SU-DHL-6 (cell line): ENCODE data around the gene PROCR.

Experiments used
- H2AFZ ChIP-seq: fragments of 200-600 bp; sonication (generic); 2 replicates; pipeline ENCODE4 v1.6.1; 2014; ENCODE audit warnings: low read depth, mild to moderate bottlenecking, moderate library complexity, mixed read lengths, antibody characterized with exemption, low read length; ENCODE audit not compliant: severe bottlenecking
- H3F3A ChIP-seq: fragments of 200-600 bp; shearing (Covaris generic); 2 replicates; pipeline ENCODE4 v1.6.0; 2016; ENCODE audit warnings: antibody characterized with exemption, mild to moderate bottlenecking; ENCODE audit not compliant: insufficient read depth
- H3K27ac ChIP-seq: fragments of 200-600 bp; sonication (generic); 2 replicates; pipeline ENCODE4 v1.5.1; 2016; ENCODE audit warnings: low read depth, mild to moderate bottlenecking, low read length, moderate library complexity, mixed read lengths
- H3K27me3 ChIP-seq: fragments of 200-600 bp; sonication (generic), shearing (Covaris generic); 2 replicates; pipeline ENCODE4 v1.6.0; 2014; ENCODE audit warnings: mild to moderate bottlenecking, low read length
- H3K36me3 ChIP-seq: fragments of 200-600 bp; sonication (generic); 2 replicates; pipeline ENCODE4 v1.6.1; 2014; ENCODE audit warnings: mild to moderate bottlenecking, low read length, mixed read lengths
- H3K4me2 ChIP-seq: fragments of 300-600, 200-600 bp; shearing (Covaris generic), sonication (generic); 2 replicates; pipeline ENCODE4 v1.6.0; 2014; ENCODE audit warnings: low read length, low read depth, mild to moderate bottlenecking; ENCODE audit not compliant: poor library complexity, severe bottlenecking
- H3K4me3 ChIP-seq: fragments of 200-600 bp; sonication (generic); 2 replicates; pipeline ENCODE4 v1.5.1; 2014; ENCODE audit warnings: antibody characterized with exemption, low read length, mild to moderate bottlenecking, mixed read lengths; ENCODE audit not compliant: insufficient read depth, poor library complexity, severe bottlenecking
- H3K79me2 ChIP-seq: fragments of 200-600 bp; sonication (generic); 2 replicates; pipeline ENCODE4 v1.6.1; 2014; ENCODE audit warnings: mild to moderate bottlenecking, low read length, moderate library complexity; ENCODE audit not compliant: insufficient read depth
- H3K9ac ChIP-seq: fragments of 200-600 bp; sonication (generic); 2 replicates; pipeline ENCODE4 v1.7.0; 2014; ENCODE audit warnings: mild to moderate bottlenecking, low read length
- H3K9me2 ChIP-seq: fragments of 200-600 bp; sonication (generic); replicated peaks from 2 replicates; pipeline ENCODE4 v1.6.1; 2014; ENCODE audit warnings: low read length; ENCODE audit not compliant: insufficient read depth
- H3K9me3 ChIP-seq: fragments of 200-600 bp; sonication (generic); 2 replicates; pipeline ENCODE4 v1.6.1; 2014; ENCODE audit warnings: low read length, mixed read lengths; ENCODE audit not compliant: insufficient read depth
- H4K20me1 ChIP-seq: fragments of 200-600 bp; sonication (generic); 2 replicates; pipeline ENCODE4 v1.6.1; 2014; ENCODE audit warnings: low read depth, mild to moderate bottlenecking, antibody characterized with exemption, low read length, moderate library complexity, mixed read lengths
- EZH2phosphoT487 ChIP-seq: fragments of 200-600 bp; sonication (generic), shearing (Covaris generic); conservative IDR thresholded peaks from 2 replicates; pipeline ENCODE4 v1.6.1; 2018; ENCODE audit warnings: mild to moderate bottlenecking, antibody characterized with exemption, low read length, moderate library complexity, mixed read lengths
- TF ChIP-seq, protein P1 (sequence below): fragments of 200-600 bp; sonication (generic); IDR thresholded peaks from one replicate; pipeline ENCODE4 v1.5.1; 2017; ENCODE audit warnings: antibody characterized with exemption, mild to moderate bottlenecking, low read length, moderate library complexity; ENCODE audit not compliant: insufficient read depth, poor library complexity, severe bottlenecking

Gene PROCR

DNA sequence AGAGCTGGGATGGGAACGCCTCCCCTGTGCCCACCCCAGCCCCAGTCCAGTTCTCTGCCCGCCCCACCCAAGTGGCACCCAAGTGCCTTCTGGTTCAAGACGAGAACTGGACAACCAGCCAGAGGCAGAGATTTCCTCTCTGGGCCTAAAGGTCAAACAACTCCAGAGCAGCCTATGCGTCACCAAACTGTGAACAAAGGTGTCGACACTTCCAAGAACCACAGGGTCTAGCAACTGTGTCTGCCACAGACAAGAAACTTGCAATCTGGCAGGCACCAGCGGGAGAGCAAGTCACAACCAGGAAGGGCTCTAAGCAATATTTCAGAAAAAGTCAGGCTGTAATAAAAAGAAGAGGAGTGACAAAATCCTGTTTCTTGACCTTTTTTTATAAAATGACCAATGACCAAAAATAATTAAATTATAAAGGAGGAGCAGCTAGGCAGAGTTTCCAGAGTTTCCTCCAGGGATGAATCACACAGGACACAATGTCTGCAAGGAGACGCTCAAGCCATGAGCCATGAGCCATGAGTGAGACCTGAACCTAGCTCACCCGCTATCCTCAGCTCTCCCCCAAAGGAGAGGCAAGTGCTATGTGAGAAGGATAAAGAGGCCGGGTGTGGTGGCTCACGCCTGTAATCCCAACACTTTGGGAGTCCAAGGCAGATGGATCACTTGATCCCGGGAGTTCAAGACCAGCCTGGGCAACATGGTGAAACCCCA lies 35.8 kb upstream of the PROCR start:
- peaks cover under 1% of the 10 kb centered on the region; the same call in 1 of the 2 replicates for H3K36me3 ChIP-seq
- no peaks in the 10 kb centered on the region for H3K79me2 ChIP-seq
- no peak overlapping the region for H3K4me3 ChIP-seq

DNA sequence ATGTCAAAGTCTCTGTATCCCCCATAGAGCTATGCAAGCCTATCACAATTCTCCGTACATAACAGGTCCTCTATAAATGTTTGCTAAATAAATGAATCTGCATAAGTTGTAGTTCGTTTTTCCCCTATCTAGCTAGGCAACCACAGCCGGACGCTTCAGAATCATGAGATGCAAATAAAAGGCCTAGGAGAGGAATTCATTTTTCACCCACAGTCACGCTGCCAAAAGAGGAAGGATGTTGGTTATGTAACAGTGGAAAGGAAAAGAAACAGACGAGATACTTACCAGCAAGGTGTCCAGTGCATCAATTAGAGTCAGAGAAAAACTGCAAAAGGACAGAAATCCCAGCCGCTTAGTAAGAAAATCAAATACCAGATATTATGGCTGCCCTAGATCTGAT lies 27.2 kb upstream of the PROCR start:
- Histone ChIP-seq H3K9me3 (no peaks in the 10 kb centered on the region), H3K4me3 (no peak overlapping the region), H3F3A (peaks cover 10% of the 10 kb centered on the region), H3K27me3 (no peaks in the 10 kb centered on the region), H3K9me2 (no peaks in the 10 kb centered on the region), H2AFZ (no peak overlapping the region), H3K4me2 (peak overlapping the region; percentile 21), H3K9ac (no peak overlapping the region), H3K36me3 (peaks cover 6% of the 10 kb centered on the region; the same call in 1 of the 2 replicates), H3K27ac (no peak overlapping the region), H4K20me1 (no peaks in the 10 kb centered on the region), H3K79me2 (peaks cover 7% of the 10 kb centered on the region; the same call in 1 of the 2 replicates)
- TF ChIP-seq, protein P1, sequence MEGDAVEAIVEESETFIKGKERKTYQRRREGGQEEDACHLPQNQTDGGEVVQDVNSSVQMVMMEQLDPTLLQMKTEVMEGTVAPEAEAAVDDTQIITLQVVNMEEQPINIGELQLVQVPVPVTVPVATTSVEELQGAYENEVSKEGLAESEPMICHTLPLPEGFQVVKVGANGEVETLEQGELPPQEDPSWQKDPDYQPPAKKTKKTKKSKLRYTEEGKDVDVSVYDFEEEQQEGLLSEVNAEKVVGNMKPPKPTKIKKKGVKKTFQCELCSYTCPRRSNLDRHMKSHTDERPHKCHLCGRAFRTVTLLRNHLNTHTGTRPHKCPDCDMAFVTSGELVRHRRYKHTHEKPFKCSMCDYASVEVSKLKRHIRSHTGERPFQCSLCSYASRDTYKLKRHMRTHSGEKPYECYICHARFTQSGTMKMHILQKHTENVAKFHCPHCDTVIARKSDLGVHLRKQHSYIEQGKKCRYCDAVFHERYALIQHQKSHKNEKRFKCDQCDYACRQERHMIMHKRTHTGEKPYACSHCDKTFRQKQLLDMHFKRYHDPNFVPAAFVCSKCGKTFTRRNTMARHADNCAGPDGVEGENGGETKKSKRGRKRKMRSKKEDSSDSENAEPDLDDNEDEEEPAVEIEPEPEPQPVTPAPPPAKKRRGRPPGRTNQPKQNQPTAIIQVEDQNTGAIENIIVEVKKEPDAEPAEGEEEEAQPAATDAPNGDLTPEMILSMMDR, result no peak
- no peak for TF ChIP-seq EZH2phosphoT487

More for the DNA sequence above, 35.8 kb upstream of the PROCR start:
- Histone ChIP-seq H3K27me3 (no peaks in the 10 kb centered on the region), H2AFZ (no peak overlapping the region), H3F3A (no peaks in the 10 kb centered on the region), H3K9me3 (no peaks in the 10 kb centered on the region), H3K4me2 (no peak overlapping the region), H3K9ac (no peak overlapping the region), H4K20me1 (no peaks in the 10 kb centered on the region), H3K9me2 (no peaks in the 10 kb centered on the region), H3K27ac (no peak overlapping the region)
- no peak for TF ChIP-seq EZH2phosphoT487
- TF ChIP-seq, protein P1, result no peak

DNA sequence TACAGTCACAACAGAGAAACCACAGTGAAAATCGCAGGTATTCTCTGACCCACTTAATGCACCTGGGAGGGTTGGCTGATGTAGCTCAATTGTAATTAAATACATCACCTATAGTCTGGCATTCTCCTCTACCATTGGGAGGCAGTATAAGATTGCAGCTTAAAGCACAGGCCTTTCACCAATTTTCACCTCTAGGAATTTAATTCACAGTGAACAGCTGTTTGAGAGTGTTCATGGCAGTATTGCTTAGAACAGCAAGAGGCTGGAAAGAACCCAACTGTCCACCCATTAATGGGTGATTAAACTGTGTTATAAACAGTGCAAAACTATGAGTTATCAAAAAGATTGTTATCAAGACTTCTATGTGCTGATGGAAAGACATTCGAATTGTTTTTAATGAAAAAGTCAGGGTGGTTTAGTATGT lies 26.7 kb upstream of the PROCR start:
- Histone ChIP-seq H3K27ac (no peak overlapping the region; the same call in 1 of the 2 replicates), H3K9ac (no peak overlapping the region)

More for the DNA sequence above, 26.7 kb upstream of the PROCR start:
- Histone ChIP-seq H3F3A (peaks cover 10% of the 10 kb centered on the region), H3K9me3 (no peaks in the 10 kb centered on the region), H4K20me1 (no peaks in the 10 kb centered on the region), H2AFZ (no peak overlapping the region), H3K9me2 (no peaks in the 10 kb centered on the region), H3K27me3 (no peaks in the 10 kb centered on the region), H3K36me3 (peaks cover 6% of the 10 kb centered on the region; the same call in 1 of the 2 replicates), H3K79me2 (peaks cover 7% of the 10 kb centered on the region; the same call in 1 of the 2 replicates), H3K4me3 (no peak overlapping the region), H3K4me2 (peak overlapping the region; percentile 21)
- TF ChIP-seq EZH2phosphoT487, result no peak
- TF ChIP-seq, protein P1, result peak; percentile 52
